Right hindlimb (tissue), 1 donor: ENCODE data around the gene ZNF341.
"Not testable (repeated sequence)": the region's sequence is repeated elsewhere in the genome, so short reads cannot be mapped to it uniquely, and the experiment has no call there.

ENCODE experiments used
- DNase-seq: peaks from one replicate; pipeline ENCODE4 v3.0.0-alpha.2; 2018

Gene ZNF341

DNA sequence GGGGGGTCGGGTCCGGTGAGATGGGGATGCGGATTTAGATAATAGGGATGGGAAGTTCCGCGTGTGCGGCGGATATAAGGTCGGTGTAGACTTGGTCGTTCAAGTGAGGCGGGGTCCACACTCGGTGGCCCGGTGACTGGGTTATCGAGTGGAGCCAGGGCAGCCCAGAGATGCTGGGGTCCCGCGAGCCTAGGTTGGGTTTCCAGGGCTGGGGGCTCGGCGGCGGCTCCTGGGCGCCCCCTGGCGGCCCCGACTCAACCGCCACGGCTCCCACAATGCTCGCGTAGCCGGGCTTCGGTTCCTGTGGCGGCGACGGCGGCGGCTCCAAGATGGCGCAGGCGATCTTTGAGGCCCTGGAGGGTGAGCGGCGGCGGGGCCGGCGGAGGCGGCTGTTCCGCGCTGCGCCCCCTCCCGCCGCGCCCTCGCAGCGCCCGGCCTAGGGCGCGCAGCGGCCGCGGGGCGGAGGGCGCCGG is at the start of gene ZNF341:
Gene ZNF341, plus strand, starts transcription at position 304 of the 473 bp plus-strand sequence. Its CDS starts 26 bp downstream, at position 330.
- DNase-seq: peak; percentile 92

DNA sequence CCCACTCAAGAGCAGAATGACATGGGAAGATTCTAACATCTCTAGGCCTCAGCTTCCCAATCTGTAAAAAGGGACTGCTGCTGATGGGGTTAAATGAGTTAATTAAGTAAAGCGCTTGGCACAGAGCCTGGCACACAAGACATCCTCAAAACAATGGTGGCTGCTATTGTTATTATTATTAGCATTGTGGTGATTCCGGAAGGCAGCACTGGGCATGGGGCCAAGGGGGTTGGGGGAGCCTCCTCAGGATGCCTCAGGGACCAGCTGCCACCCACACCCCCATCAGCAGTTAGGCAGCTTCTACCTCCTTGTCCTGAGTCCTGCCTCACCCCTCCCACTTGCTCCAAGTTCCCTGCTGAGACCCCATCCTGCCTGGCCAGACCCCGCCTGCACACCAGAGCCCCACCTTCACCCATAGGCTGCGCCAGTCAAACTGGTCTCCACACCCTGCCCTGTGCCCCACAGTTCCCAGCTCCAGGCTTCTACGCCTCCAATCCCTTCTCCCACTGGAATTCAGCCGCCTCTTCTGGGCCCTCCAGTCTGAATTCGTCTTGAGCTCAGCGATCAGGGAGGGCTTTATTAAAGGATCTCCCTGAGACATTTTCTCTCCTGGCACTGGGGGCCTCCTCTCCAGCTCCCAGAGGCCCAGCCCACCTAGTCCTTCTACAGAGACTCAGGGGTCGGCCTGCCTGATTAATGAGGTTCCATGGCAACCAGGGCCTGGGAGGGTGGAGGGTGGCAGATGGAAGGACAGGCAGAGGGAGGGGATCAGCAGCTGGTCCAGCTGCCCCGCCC is 47.1 kb upstream of the ZNF341 start:
- DNase-seq: peak; percentile 37

DNA sequence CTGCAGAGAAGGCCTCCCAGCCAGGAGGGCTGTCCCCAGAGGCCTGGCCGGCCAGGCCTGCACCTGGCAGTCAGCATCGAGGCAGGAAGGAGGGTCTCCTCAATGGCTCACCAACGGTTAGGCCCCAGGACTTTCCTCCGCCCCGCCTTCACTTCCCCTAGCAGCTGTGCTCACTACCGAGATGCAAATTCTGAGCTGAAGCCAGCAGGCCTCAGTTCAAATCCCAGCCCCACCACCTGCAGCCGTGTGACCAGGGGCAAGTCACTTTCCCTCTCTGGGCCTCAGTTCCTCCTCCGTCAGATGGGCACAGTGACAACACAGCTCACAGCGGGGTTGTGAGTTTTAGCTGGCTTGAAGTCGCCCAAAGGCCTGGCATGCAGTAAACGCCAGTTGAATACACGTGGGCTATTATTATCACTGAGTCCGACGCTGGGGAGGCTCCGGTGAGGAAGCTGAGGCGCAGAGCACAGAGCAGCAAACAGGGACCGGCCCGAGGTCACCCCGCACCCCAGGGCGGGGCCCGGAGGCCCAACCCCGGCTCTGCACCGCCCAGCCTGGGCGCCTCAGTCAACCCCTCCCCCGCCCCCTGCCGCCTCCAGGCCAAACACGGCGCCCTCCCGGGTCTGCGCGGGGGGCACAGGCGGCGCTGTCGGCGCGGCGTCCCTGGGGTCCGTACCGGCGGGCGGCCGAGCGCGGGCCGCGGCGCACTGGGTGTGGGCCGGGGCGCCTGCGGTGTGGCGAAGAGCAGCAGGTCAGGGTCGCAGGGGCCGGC is 46.3 kb upstream of the ZNF341 start:
- peak; percentile 77 for DNase-seq

DNA sequence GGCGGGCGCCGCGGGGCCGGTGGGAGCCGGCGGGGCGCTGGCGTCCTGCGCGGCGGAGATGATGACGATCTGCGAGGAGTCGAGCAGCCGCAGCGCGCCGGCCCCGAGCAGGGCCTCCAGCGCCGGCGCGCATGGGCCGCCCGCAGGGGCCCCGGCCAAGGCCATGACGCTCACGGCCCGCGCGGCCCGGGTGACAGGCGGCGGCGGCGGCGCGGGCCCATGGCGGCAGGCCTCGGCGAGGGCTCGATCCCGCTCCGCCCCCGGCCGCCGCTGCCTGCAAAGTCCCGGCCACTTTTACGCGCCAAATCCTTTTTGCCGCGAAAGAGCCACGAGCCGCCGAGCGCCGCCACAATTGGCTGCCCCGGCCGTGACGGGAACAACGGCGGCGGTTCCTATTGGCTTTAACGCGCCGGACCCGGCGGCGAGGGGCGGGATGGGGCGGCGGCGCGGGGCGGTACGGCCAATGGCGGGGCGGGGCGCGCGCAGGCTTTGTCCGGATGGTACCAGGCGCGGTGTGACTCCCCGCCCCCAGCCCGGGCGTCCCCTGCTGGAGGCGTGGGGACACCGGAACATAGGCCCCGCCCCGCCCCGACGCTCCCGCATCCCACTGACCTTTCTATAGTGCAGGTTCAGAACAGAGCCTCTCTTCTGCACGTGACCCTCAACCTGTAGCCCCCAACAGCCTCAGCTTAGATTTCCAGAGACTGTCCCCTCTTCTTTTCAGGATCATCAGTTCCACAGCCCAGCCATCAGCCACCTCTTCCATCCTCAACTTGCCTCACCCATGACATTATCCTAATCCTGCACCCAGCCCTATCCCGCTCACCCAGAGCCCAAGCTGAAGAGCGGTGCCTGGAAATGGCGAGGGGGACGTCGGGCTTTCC is 45.5 kb upstream of the ZNF341 start, which contains the start of gene E2F1:
Gene E2F1, minus strand, starts transcription at position 286 of the 884 bp plus-strand sequence. Its CDS starts 121 bp downstream, at position 165.
- peak; percentile 98 for DNase-seq

DNA sequence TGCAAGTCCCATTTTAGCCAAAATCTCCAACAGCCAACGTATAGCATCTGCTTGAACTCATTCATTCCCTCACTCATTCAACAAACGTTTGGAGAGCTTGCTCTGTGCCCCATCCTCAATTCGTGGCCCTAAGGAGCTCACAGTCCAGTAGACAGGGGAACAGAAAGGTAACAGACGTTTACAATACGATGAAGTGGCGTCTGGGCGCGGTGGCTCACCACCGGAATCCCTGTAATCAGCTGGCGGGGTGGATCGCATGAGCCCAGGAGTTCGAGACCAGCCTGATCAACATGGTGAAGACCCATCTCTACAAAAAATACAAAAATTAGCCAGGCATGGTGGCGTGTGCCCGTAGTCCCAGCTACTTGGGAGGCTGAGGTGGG is 44.8 kb upstream of the ZNF341 start:
- no peak for DNase-seq

DNA sequence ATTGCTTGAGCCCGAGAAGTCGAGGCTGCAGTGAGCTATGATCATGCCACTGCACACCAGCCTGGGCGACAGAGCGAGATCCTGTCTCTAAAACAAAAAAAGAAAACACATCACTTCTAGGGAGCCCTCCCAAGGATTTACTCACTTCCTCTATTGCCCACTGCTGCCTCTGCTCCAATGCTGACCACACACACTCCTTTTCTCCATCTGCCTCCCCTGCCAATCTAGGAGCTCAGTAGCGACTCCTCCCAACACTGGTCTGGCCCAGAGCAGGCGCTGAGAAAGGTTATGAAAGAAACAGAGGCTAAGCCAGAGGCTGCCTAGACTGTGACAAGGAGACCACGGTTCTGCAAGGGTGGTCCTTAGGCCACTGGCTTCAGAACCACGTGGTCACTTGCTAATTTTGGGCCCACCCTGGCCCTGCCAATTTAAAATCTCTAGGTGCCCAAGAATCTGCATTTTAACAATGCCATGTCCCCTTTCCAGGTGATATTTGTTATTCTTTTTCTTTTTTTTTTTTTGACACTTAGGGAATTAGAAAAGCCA is 44.4 kb upstream of the ZNF341 start:
- no peak for DNase-seq

DNA sequence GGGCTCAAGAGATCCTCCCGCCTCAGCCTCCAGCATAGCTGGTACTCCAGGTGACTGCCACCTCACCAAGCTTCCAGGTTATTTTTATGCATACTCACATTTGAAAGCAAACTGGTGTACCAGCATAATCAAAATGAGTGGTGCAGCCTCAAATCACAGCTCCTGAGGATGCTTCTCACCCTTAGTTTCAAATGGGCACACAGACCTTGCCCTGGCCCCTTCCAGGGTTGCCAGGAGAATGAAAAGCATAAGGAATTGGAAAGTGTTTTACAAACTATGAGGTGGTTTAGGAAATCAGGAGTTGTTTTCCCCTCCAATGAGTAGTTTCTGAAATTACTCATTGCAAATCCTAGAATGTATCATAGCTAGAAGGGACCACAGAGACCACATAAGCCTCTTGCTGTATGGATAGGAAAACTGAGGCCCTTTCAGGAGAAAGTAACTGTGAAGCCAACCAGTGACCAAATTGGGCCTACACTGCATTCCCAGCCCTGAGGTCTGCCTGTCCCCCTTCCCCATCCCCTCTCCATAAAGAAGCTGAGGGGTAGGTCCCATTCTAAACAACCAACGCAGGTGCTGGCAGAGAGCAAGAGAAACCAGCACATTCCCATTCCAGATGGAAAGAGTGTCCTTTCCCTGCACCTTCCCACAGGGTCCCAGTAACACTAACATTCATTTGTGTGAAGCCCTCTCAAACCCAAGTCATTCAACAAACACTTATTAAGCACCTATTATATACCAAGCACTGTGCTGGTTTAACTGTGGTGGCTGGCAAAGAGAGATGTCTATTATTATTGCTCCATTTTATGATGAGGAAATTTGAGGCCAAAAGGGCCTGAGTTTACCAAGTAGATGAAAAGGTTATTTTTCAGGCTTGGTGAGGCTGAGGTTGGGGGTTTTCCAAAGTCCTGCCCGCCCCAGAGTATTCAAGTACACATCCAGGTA is 43.5 kb upstream of the ZNF341 start:
- DNase-seq: peak; percentile 14

DNA sequence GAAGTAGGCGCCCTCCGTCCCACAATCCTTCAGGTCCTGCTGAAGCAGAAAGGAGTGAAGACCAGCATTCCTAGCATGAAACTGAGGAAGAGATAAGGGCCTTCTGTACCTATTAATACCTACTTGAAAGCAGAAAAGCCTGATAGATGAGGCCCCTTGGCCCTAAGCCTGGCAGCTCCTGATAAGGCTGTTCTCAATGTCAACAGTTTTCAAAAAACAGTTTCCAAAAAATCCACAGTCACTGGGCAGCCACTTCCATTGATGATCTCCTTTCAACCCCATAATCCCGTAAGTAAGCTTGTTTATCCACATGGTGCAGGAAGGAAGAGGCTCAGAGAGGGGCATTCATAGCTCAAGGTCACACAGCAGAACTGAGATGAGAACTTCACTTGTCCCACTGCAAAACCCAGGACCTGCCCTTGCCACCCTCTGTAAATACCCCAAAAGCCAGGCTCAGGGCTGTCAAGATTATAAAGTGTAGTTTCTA is 42.8 kb upstream of the ZNF341 start:
- no peak for DNase-seq

DNA sequence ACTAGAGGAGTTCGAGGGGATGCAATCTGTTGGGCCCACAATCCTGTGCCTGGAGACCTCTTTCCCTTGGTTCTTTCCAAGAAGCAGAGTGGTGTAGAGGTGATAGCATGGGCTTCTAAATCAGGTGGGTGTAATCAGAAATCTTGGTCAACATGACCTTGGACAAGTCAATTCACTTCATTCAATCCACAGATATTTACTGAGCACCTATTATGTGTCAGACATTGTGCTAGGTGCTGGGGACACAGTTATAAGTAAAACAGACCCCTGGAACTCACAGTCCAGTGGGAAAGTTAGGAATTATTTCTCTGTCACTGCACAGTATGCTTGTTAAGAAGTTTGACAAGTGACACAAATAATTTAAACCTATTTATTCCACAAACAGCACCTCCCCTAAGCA is 42.3 kb upstream of the ZNF341 start:
- DNase-seq: no peak

DNA sequence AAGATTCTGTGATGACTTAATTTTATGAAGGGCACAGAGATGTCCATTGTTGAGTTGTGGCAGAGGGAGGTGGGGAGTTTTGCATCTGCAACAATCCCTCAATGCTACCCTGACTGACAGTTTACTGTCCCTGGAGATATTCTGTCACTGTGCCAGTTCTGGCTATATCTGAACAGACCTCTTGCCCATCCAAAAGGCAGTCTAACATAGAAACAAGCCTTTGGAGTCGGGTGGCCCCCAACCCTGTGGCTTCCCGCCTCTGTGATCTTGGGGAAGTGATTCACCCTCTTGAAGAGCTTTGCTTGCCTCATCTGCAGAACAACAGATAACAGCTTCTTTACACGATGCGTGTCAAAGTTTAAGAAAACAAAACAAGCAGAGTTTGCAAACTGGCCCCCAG is 41.8 kb upstream of the ZNF341 start:
- DNase-seq: no peak

DNA sequence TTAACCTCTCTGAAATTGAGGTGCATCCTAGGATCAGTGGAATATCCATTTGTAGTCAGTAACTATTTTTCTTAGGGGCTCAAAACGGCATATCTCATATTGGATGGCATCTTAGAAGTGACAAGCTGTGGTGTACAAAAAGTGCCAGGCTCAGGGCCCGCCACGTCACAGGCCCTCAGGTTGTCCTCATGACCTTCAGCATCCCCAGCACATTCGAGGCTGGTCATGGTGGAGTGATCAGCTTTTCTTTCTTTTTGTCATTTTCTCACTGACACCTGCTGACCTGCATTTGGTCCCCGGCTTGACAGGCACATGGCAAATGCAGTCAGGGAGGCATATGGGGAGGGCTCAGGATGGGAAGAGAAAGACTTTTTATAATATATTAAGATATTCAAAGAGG is 38.5 kb upstream of the ZNF341 start:
- DNase-seq: no peak

DNA sequence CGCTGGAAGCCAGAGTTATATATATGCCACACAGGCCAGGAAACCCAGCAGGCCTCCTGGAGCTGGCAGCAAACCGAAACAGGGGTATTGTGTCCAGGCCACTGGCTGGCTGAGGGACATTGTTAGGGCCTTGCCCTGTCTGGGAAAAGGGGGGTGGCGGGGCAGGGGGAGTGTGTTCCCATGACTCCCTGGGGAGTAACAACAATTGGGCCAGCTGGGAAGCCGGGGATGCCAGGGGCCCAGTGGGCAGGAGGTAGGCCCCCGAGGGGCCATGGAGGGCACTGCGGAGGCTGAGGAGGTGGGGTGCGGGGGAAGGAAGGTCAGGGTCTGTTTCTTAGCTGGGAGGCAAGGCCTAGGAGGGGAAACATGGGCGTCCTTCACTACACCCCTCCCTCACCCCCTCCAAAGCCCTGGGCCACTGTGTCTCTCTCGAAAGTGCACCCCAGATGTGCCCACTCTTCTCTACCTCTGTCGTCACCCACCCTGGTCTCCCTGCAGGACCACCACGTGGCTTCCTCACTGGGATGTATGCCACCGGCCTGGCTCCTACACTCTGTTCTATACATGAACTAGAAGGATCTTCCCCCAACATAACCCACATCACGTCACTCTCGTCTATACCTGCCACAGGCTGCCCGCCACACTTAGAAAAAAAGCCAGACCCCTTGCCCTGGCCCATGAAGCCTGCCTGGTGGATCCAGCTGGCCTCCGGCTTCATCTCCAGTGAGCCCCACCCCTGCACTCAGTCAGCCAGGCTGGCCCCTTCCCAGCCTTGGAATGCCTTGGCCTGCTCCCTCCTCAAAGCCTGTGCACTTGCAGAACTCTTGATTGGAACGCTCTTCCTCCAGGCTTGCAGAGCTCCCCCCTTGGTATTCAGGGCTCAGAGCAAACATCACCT is 37.8 kb upstream of the ZNF341 start:
- peak; percentile 86 for DNase-seq

DNA sequence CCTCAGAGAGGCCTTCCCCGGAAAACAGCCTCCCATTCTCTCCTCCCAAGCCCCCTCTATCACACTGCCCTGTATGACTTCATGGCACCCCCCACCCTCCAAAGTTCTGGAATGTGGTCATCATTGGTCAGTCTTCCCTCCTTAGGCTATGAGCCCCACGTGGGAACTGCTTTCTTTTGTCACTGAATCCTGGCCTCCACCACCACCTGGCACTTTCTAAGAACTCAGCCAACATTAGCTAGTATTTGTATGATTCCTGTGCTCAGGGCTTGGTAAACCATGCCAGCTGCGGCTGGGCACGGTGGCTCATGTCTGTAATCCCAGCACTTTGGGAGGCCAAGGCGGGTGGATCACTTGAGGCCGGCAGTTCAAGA is 37.2 kb upstream of the ZNF341 start:
- no peak for DNase-seq

DNA sequence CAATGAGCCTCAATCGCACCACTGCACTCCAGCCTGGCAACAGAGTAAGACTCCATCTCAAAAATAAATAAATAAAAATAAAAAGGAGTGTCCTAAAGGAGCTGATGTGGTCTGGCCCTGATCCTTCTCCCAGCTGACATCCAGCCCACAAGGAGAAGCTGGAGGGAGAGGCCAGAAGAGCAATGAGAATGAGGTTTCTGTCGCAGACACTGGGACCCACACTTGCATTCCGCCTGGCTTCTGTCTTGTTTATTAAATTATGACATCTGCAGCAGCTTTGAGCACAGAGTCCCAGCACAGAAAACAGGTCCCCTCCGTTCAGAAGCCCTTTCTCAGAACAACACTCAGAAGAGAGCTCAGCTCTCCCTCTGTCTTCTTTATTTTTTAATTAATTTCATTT is 35.3 kb upstream of the ZNF341 start:
- DNase-seq: no peak

DNA sequence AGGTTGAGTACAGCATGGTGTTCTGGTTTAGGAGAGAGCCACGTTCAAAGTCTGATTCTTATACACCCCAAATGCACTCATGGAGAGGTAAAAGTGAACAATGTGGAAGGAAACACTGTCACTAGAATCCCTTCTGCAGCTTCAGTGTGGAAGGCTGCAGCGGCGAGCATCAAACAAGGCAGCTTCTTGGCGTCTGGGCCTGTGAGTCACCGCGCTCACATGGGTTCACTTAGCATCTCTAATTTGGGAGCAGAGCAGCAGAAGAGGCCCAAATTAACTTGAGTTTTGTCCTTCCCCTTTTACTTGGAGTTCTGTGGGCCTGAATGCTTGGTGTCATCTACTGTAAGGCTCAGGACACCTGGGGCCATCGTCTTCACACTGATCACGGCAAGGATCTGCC is 34.7 kb upstream of the ZNF341 start:
- DNase-seq: peak; percentile 71

DNA sequence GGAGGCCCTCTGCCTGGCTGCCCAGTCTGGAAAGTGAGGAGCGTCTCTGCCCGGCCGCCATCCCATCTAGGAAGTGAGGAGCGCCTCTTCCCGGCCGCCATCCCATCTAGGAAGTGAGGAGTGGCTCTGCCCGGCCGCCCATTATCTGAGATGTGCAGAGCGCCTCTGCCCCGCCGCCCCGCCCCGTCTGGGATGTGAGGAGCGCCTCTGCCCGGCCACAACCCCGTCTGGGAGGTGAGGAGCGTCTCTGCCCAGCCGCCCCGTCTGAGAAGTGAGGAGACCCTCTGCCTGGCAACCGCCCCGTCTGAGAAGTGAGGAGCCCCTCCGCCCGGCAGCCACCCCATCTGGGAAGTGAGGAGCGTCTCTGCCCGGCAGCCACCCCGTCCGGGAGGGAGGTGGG is 32.8 kb upstream of the ZNF341 start:
- not testable (repeated sequence) for DNase-seq

DNA sequence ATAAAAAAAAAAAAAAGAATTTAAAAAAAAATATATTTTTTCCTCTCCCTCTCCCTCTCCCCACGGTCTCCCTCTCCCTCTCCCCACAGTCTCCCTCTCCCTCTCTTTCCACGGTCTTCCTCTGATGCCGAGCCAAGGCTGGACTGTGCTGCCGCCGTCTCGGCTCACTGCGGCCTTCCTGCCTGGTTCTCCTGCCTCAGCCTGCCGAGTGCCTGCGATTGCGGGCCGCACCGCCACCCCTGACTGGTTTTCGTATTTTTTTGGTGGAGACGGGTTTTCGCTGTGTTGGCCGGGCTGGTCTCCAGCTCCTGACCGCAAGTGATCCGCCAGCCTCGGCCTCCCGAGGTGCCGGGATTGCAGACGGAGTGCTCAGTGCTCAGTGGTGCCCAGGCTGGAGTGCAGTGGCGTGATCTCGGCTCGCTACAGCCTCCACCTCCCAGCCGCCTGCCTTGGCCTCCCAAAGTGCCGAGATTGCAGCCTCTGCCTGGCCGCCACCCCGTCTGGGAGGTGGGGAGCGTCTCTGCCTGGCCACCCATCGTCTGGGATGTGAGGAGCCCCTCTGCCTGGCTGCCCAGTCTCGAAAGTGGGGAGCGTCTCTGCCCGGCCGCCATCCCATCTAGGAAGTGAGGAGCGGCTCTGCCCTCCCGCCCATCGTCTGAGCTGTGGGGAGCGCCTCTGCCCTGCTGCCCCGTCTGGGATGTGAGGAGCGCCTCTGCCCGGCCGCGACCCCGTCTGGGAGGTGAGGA is 30.9 kb upstream of the ZNF341 start:
- DNase-seq: not testable (repeated sequence)

DNA sequence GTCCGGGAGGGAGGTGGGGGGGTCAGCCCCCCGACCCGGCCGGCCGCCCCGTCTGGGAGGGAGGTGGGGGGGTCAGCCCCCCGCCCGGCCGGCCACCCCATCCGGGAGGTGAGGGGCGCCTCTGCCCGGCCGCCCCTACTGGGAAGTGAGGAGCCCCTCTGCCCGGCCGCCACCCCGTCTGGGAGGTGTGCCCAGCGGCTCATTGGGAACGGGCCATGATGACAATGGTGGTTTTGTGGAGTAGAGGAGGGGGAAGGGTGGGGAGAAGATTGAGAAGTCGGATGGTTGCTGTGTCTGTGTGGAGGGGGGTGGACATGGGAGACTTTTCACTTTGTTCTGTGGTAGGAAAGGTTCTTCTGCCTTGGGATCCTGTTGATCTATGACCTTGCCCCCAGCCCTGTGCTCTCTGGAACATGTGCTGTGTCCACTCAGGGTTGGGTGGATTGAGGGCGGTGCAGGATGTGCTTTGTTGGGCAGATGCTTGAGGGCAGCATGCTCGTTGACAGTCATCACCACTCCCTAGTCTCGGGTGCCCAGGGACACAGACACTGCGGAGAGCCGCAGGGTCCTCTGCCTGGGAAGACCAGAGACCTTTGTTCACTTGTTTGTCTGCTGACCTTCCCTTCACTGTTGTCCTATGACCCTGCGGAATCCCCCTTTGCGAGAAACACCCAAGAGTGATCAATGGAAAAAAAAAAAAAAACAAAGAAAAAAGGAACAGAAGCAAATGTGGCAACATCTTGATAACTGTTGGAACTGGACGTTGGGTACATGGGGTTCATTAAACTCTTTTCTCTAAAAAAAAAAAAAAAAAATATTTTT is 30.0 kb upstream of the ZNF341 start:
- DNase-seq: no peak

DNA sequence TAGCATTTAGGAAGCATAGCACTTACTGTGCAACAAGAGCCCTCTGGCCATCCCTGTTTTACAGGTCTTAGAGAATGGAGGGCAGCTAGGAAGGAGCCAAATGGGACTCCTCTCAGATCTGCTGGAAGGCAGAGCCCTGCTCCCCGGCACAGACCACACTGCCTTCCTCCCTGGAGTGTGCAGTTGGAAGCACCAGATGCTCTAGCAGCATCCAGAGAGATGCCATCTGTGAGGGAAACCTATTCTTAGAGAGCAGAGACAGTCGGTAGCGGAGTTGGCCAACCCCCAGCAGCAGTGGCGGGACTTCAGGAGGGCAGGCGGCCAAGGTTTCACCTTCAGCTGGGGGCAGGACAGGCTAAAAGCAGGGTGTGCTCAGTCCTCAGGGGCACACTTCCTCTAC is 28.9 kb upstream of the ZNF341 start:
- DNase-seq: peak; percentile 49
